ENCODE data around the gene OVAAL.

DNA sequence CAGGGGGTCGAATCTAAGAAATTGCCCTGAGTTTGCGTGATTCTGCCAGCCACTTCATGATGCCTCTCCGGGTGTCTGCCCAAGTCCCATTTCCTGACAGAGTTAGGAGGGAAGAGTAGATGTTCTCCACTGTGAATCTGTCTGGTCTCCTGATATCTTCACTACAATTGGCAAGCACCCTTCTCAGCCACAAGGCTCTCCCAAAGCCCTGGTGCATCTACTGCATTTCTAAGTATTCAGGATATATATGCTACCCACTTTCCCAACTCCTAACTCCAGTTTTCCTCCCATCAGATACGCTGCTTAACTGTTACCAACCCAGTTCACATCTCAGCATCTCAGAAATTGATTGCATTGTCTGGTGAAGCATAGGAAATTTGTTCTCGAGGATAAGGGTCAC lies 25.9 kb upstream of the OVAAL start:
- TF ChIP-seq, protein P1, sequence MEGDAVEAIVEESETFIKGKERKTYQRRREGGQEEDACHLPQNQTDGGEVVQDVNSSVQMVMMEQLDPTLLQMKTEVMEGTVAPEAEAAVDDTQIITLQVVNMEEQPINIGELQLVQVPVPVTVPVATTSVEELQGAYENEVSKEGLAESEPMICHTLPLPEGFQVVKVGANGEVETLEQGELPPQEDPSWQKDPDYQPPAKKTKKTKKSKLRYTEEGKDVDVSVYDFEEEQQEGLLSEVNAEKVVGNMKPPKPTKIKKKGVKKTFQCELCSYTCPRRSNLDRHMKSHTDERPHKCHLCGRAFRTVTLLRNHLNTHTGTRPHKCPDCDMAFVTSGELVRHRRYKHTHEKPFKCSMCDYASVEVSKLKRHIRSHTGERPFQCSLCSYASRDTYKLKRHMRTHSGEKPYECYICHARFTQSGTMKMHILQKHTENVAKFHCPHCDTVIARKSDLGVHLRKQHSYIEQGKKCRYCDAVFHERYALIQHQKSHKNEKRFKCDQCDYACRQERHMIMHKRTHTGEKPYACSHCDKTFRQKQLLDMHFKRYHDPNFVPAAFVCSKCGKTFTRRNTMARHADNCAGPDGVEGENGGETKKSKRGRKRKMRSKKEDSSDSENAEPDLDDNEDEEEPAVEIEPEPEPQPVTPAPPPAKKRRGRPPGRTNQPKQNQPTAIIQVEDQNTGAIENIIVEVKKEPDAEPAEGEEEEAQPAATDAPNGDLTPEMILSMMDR (conservative IDR thresholded peaks at IDR 0.05 in 1 of 2, IDR thresholded peaks at IDR 0.05 in 1 of 2; ENCODE audit: extremely low read depth in 1 of 2, insufficient read depth in 1 of 2, low read depth in 1 of 2, low read length in 2 of 2): no peak
- no peak for TF ChIP-seq EZH2 (IDR thresholded peaks at IDR 0.05; ENCODE audit: borderline replicate concordance, low read length)

Data from mammary epithelial cell (primary cell).